DOHH2 (cell line): Measurements from ENCODE around the gene AFF1.

ENCODE experiments used
- EZH2phosphoT487 ChIP-seq: fragments of 200-600 bp; sonication (generic); IDR thresholded peaks from 2 replicates; pipeline ENCODE4 v1.6.1; 2017; ENCODE audit warnings: borderline replicate concordance, mild to moderate bottlenecking, antibody characterized with exemption, low read length, moderate library complexity, mixed read lengths
- TF ChIP-seq, protein P1 (sequence below): fragments of 200-600 bp; sonication (generic); IDR thresholded peaks from one replicate; pipeline ENCODE4 v1.5.1; 2014; ENCODE audit warnings: antibody characterized with exemption, mild to moderate bottlenecking, low read depth, low read length; ENCODE audit not compliant: poor library complexity, severe bottlenecking

DNA sequence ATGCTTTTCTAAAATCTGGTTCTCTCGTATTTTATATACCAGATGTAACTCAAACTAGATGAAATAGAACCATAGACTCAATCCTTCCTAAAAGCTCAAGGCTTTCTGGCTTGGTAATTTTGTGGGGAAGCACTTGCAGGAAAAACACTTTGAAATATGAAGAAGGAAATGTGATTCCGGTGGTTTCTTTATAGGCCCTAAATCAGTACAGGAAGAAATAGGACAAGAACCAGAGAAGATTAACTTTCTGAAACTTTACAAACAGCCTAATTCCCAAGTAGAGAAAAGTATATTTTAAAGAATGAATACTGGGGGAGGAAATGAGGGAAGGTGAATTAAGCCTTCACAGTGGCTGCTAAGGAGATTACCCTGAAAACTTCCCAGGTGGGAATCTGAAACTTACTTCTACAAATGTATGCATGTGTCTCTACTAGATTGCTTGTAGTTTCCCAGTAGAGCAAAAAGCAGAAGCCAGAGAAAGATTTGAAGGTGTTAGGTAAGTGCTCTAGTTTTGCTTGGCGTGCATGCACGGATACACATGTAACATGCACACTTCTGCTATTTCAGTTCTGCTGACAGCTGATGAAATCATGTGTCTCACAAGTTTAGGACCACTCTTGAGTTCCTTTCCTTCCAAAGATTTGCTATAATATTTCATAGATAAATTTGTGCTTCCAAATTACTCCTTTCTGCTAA is 92.1 kb downstream of the AFF1 start:
- TF ChIP-seq, protein P1, sequence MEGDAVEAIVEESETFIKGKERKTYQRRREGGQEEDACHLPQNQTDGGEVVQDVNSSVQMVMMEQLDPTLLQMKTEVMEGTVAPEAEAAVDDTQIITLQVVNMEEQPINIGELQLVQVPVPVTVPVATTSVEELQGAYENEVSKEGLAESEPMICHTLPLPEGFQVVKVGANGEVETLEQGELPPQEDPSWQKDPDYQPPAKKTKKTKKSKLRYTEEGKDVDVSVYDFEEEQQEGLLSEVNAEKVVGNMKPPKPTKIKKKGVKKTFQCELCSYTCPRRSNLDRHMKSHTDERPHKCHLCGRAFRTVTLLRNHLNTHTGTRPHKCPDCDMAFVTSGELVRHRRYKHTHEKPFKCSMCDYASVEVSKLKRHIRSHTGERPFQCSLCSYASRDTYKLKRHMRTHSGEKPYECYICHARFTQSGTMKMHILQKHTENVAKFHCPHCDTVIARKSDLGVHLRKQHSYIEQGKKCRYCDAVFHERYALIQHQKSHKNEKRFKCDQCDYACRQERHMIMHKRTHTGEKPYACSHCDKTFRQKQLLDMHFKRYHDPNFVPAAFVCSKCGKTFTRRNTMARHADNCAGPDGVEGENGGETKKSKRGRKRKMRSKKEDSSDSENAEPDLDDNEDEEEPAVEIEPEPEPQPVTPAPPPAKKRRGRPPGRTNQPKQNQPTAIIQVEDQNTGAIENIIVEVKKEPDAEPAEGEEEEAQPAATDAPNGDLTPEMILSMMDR, result no peak
- no peak for TF ChIP-seq EZH2phosphoT487
